A549 (cell line): ENCODE data around the gene SHMT2.

Source experiments
- CEBPB ChIP-seq, 2 experiments: fragments of >200 bp in 1 of 2; sonication (Bioruptor Twin) in 1 of 2; formaldehyde crosslinking in 1 of 2; IDR thresholded peaks; 2 replicates each; pipeline ENCODE4 v1.6.1; 2012 to 2016
- EP300 ChIP-seq, 2 experiments: fragments of >200 bp; sonication (Bioruptor Twin); formaldehyde crosslinking; IDR thresholded peaks; 2 replicates in 1 of 2; 3 replicates in 1 of 2; pipeline ENCODE4 v1.6.1; 2016 to 2017
- JUN ChIP-seq, 2 experiments: fragments of >200 bp; sonication (Bioruptor Twin); formaldehyde crosslinking; IDR thresholded peaks; 2 replicates in 1 of 2; 3 replicates in 1 of 2; pipeline ENCODE4 v1.6.1; 2016 to 2017
- JUNB ChIP-seq: fragments of >200 bp; sonication (Bioruptor Twin); formaldehyde crosslinking; IDR thresholded peaks from 2 replicates; pipeline ENCODE4 v1.6.1; 2016
- MAFK ChIP-seq: fragments of 450-650 bp; IDR thresholded peaks from 2 replicates; pipeline ENCODE4 v1.6.1; 2014; ENCODE audit not compliant: partially characterized antibody
- MAZ ChIP-seq: fragments of 150-350 bp; IDR thresholded peaks from 2 replicates; pipeline ENCODE4 v1.6.1; 2014; ENCODE audit warnings: antibody characterized with exemption, low read depth, low read length, borderline replicate concordance
- MYC ChIP-seq: IDR thresholded peaks from 2 replicates; pipeline ENCODE4 v1.6.1; 2012; ENCODE audit warnings: mild to moderate bottlenecking, inconsistent platforms, low read length, improper control_type of control experiment, borderline replicate concordance
- PHF8 ChIP-seq: fragments of 200-600 bp; sonication (generic); IDR thresholded peaks from 2 replicates; pipeline ENCODE4 v1.6.1; 2016; ENCODE audit warnings: low read depth, mild to moderate bottlenecking, antibody characterized with exemption, moderate library complexity, borderline replicate concordance
- POLR2A ChIP-seq: IDR thresholded peaks from 2 replicates; pipeline ENCODE4 v1.6.1; 2012; ENCODE audit warnings: mild to moderate bottlenecking, low read length
- RAD21 ChIP-seq, 2 experiments: fragments of >200 bp in 1 of 2; sonication (Bioruptor Twin) in 1 of 2; formaldehyde crosslinking in 1 of 2; IDR thresholded peaks in 1 of 2; conservative IDR thresholded peaks in 1 of 2; 2 replicates in 1 of 2; 3 replicates in 1 of 2; pipeline ENCODE4 v1.6.1; 2012 to 2018; ENCODE audit warnings: inconsistent platforms in 1 of 2
- RCOR1 ChIP-seq: fragments of 150-350 bp; IDR thresholded peaks from 2 replicates; pipeline ENCODE4 v1.6.1; 2014; ENCODE audit warnings: antibody characterized with exemption, low read length, low read depth
- TF ChIP-seq, protein P1 (sequence below): fragments of >200 bp; sonication (Bioruptor Twin); formaldehyde crosslinking; IDR thresholded peaks from 3 replicates; pipeline ENCODE4 v1.5.1; 2016
- TF ChIP-seq, protein P2 (sequence below): fragments of 200-600 bp; sonication (generic); IDR thresholded peaks from 2 replicates; pipeline ENCODE4 v1.6.1; 2016; ENCODE audit warnings: antibody characterized with exemption, mild to moderate bottlenecking, moderate library complexity
- TF ChIP-seq, protein P3 (sequence below): fragments of 450-650 bp; IDR thresholded peaks from 2 replicates; pipeline ENCODE4 v1.6.1; 2014; ENCODE audit warnings: antibody characterized with exemption

DNA sequence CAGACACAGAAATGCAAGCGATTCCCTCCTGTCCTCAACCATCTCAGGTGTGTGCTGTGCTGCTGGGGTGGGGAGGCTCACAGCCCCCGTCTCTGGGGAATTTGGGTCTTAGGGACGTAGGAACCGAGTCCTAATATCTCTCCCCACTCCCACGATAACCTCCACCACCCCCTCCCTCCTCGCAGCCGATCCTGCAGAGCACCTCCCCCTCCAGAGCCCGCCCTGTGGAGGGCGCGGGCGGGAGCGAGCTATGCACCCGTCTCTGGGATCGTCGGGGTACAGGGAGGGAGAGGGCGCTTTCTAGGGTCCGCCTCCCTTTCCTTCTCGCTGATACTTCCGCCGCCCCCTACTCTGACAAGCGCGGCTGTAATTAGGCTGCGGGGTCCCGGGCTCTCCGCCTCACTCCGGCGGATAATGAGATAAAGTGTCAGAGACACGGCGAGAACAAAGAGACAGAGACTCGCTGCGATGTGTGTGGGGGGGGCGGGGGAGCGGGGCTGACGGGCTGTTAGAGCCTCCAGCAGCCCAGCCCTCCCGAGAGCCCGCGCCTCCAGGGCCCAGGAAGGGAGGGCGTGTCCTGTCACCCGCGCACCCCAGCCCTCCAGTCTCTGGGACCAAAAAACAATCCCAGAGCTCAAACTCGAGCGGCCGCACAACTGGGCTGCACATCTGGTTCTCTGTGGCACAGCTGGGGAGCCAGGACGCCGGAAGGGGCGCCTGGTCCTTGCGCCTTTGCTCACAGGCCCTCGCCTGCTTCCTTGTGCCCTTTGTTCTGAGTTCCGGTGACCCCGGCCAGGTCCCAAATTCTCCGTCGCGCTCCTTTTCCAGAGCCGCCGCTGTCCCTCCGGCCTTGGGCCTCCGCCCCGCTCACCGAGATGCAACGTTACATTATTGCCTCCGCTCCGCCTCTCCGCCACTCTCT lies 8.7 kb downstream of the SHMT2 start:
- TF ChIP-seq CEBPB (IDR thresholded peaks at IDR 0.05) (no peak), MAFK (no peak), POLR2A (no peak), RAD21 (conservative IDR thresholded peaks at IDR 0.05 in 1 of 2, IDR thresholded peaks at IDR 0.05 in 1 of 2) (no peak), JUN (IDR thresholded peaks at IDR 0.05) (no peak), PHF8 (no peak), RCOR1 (no peak), EP300 (IDR thresholded peaks at IDR 0.05) (no peak), MYC (no peak), MAZ (no peak), JUNB (no peak)
- TF ChIP-seq, protein P1, sequence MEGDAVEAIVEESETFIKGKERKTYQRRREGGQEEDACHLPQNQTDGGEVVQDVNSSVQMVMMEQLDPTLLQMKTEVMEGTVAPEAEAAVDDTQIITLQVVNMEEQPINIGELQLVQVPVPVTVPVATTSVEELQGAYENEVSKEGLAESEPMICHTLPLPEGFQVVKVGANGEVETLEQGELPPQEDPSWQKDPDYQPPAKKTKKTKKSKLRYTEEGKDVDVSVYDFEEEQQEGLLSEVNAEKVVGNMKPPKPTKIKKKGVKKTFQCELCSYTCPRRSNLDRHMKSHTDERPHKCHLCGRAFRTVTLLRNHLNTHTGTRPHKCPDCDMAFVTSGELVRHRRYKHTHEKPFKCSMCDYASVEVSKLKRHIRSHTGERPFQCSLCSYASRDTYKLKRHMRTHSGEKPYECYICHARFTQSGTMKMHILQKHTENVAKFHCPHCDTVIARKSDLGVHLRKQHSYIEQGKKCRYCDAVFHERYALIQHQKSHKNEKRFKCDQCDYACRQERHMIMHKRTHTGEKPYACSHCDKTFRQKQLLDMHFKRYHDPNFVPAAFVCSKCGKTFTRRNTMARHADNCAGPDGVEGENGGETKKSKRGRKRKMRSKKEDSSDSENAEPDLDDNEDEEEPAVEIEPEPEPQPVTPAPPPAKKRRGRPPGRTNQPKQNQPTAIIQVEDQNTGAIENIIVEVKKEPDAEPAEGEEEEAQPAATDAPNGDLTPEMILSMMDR = no peak
- TF ChIP-seq, protein P2, sequence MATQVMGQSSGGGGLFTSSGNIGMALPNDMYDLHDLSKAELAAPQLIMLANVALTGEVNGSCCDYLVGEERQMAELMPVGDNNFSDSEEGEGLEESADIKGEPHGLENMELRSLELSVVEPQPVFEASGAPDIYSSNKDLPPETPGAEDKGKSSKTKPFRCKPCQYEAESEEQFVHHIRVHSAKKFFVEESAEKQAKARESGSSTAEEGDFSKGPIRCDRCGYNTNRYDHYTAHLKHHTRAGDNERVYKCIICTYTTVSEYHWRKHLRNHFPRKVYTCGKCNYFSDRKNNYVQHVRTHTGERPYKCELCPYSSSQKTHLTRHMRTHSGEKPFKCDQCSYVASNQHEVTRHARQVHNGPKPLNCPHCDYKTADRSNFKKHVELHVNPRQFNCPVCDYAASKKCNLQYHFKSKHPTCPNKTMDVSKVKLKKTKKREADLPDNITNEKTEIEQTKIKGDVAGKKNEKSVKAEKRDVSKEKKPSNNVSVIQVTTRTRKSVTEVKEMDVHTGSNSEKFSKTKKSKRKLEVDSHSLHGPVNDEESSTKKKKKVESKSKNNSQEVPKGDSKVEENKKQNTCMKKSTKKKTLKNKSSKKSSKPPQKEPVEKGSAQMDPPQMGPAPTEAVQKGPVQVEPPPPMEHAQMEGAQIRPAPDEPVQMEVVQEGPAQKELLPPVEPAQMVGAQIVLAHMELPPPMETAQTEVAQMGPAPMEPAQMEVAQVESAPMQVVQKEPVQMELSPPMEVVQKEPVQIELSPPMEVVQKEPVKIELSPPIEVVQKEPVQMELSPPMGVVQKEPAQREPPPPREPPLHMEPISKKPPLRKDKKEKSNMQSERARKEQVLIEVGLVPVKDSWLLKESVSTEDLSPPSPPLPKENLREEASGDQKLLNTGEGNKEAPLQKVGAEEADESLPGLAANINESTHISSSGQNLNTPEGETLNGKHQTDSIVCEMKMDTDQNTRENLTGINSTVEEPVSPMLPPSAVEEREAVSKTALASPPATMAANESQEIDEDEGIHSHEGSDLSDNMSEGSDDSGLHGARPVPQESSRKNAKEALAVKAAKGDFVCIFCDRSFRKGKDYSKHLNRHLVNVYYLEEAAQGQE = no peak
- TF ChIP-seq, protein P3, sequence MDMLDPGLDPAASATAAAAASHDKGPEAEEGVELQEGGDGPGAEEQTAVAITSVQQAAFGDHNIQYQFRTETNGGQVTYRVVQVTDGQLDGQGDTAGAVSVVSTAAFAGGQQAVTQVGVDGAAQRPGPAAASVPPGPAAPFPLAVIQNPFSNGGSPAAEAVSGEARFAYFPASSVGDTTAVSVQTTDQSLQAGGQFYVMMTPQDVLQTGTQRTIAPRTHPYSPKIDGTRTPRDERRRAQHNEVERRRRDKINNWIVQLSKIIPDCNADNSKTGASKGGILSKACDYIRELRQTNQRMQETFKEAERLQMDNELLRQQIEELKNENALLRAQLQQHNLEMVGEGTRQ = no peak
